OCI-LY1 (cell line): ENCODE data around the gene FCF1.

Source experiments
- H2AFZ ChIP-seq: fragments of 200-600 bp; sonication (generic), shearing (Covaris generic); 2 replicates; pipeline ENCODE4 v1.6.0; 2014; ENCODE audit warnings: antibody characterized with exemption, mild to moderate bottlenecking, low read length
- H3F3A ChIP-seq: fragments of 200-600 bp; sonication (generic), shearing (Covaris generic); 2 replicates; pipeline ENCODE4 v1.6.0; 2014; ENCODE audit warnings: mild to moderate bottlenecking, antibody characterized with exemption, low read length, moderate library complexity; ENCODE audit not compliant: insufficient read depth
- H3K27ac ChIP-seq: fragments of 200-600 bp; sonication (generic); 2 replicates; pipeline ENCODE4 v1.5.1; 2014; ENCODE audit warnings: low read length, mixed run types, mild to moderate bottlenecking, low read depth; ENCODE audit not compliant: poor library complexity, severe bottlenecking
- H3K27me3 ChIP-seq: fragments of 200-600 bp; sonication (generic); 2 replicates; pipeline ENCODE4 v1.6.0; 2014; ENCODE audit warnings: antibody characterized with exemption, mild to moderate bottlenecking, low read length, moderate library complexity; ENCODE audit not compliant: insufficient read depth
- H3K36me3 ChIP-seq: fragments of 200-600 bp; sonication (generic); 2 replicates; pipeline ENCODE4 v1.6.1; 2014; ENCODE audit warnings: mild to moderate bottlenecking, antibody characterized with exemption, low read length, moderate library complexity, mixed read lengths; ENCODE audit not compliant: insufficient read depth
- H3K4me1 ChIP-seq: fragments of 200-600 bp; sonication (generic); 2 replicates; pipeline ENCODE4 v1.5.1; 2014; ENCODE audit warnings: mild to moderate bottlenecking, low read length, moderate library complexity; ENCODE audit not compliant: insufficient read depth, severe bottlenecking
- H3K4me2 ChIP-seq: fragments of 200-600 bp; sonication (generic), shearing (Covaris generic); 2 replicates; pipeline ENCODE4 v1.6.1; 2014; ENCODE audit warnings: low read length
- H3K4me3 ChIP-seq: fragments of 200-600 bp; sonication (generic); 2 replicates; pipeline ENCODE4 v1.5.1; 2014; ENCODE audit warnings: low read length, low read depth, mild to moderate bottlenecking, mixed read lengths; ENCODE audit not compliant: poor library complexity, severe bottlenecking
- H3K79me2 ChIP-seq: fragments of 200-600 bp; shearing (Covaris generic); 2 replicates; pipeline ENCODE4 v1.6.1; 2016; ENCODE audit warnings: mixed run types, low read length, mixed read lengths; ENCODE audit not compliant: insufficient read depth
- H3K9ac ChIP-seq: fragments of 200-600 bp; sonication (generic), shearing (Covaris generic); 2 replicates; pipeline ENCODE4 v1.6.1; 2014; ENCODE audit warnings: mild to moderate bottlenecking, low read length, mixed read lengths
- H3K9me2 ChIP-seq: fragments of 200-600 bp; sonication (generic), shearing (Covaris generic); 2 replicates; pipeline ENCODE4 v1.6.1; 2014; ENCODE audit warnings: low read depth, mild to moderate bottlenecking, low read length, mixed read lengths
- H3K9me3 ChIP-seq: fragments of 200-600 bp; shearing (Covaris generic); 2 replicates; pipeline ENCODE4 v1.6.1; 2014; ENCODE audit warnings: low read length, mixed read lengths
- H4K20me1 ChIP-seq: fragments of 200-600 bp; sonication (generic), shearing (Covaris generic); 2 replicates; pipeline ENCODE4 v1.6.0; 2016; ENCODE audit warnings: mild to moderate bottlenecking, low read length; ENCODE audit not compliant: insufficient read depth
- CTCF ChIP-seq: fragments of 200-600 bp; sonication (generic), shearing (Covaris generic); IDR thresholded peaks from 2 replicates; pipeline ENCODE4 v1.5.1; 2017; ENCODE audit warnings: mild to moderate bottlenecking, antibody characterized with exemption, low read length, moderate library complexity, mixed read lengths
- EZH2 ChIP-seq: fragments of 200-600 bp; sonication (generic), shearing (Covaris generic); IDR thresholded peaks from 2 replicates; pipeline ENCODE4 v1.8.0; 2017; ENCODE audit warnings: borderline replicate concordance, mixed run types, mild to moderate bottlenecking, antibody characterized with exemption, low read length, moderate library complexity, mixed read lengths

FCF1 gene

GRCh38 chr14:74670726-74671411 lies 42.1 kb upstream of the FCF1 start:
- TF ChIP-seq EZH2, result no peak
- no peak for TF ChIP-seq CTCF
- no peak overlapping the region for H2AFZ ChIP-seq
- no peaks in the 10 kb centered on the region for H3K79me2 ChIP-seq
- H4K20me1 ChIP-seq, result no peaks in the 10 kb centered on the region
- no peaks in the 10 kb centered on the region for H3K9me3 ChIP-seq
- peaks cover 92% of the 10 kb centered on the region for H3K36me3 ChIP-seq
- no peak overlapping the region for H3K4me2 ChIP-seq
- H3K9me2 ChIP-seq, result no peaks in the 10 kb centered on the region
- H3K27me3 ChIP-seq, result no peaks in the 10 kb centered on the region
- H3F3A ChIP-seq, result no peaks in the 10 kb centered on the region
- no peak overlapping the region for H3K27ac ChIP-seq
- H3K4me3 ChIP-seq, result no peak overlapping the region
- H3K4me1 ChIP-seq, result no peaks in the 10 kb centered on the region
- no peak overlapping the region for H3K9ac ChIP-seq

DNA sequence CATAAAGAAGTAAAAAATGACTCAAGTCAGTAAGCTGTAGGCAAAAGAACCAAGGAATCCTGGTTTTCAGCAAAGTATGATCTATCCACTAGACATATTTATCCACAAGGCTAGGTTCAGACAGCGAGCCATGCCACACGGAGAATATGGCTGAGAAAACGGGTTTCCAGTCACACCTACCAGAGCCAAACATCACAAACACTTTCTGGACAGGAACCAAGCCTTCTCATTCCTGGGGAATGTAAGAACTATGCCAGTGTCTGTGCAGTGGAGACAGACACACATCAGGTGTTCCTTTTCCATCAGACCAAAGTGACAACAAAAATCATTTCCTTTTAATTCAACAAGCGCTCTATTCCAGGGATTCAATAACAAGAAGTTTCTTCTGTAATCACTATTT lies 41.2 kb upstream of the FCF1 start:
- Histone ChIP-seq H3K9ac (no peak overlapping the region), H3K36me3 (peaks cover 95% of the 10 kb centered on the region), H3K9me3 (no peaks in the 10 kb centered on the region), H3K79me2 (no peaks in the 10 kb centered on the region), H3K27me3 (no peaks in the 10 kb centered on the region), H3F3A (no peaks in the 10 kb centered on the region), H3K9me2 (no peaks in the 10 kb centered on the region), H3K4me3 (no peak overlapping the region), H4K20me1 (no peaks in the 10 kb centered on the region), H3K4me2 (no peak overlapping the region), H3K27ac (no peak overlapping the region), H3K4me1 (no peaks in the 10 kb centered on the region), H2AFZ (no peak overlapping the region)
- TF ChIP-seq EZH2 (no peak), CTCF (no peak)

DNA sequence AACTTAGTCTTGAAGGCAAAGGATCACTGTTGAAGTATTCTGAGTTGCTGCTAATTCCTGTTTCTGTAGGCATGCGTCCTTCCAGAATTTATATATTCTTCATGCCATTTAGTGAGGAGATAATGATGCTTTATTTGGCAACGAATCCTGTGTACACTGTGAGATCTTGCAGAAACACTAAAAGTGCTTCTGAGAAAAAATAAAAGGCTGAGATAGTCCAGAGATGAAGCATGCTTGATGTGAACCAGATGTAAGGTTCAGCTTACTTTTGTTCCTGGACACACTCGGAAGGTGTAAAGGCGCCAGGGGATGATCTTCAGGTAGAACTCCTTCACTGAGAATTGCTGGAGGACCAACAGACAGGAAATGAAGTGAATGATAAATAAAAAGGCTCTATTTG lies 39.2 kb upstream of the FCF1 start:
- Histone ChIP-seq H3K27ac (no peak overlapping the region), H3F3A (no peaks in the 10 kb centered on the region), H3K27me3 (no peaks in the 10 kb centered on the region), H3K79me2 (no peaks in the 10 kb centered on the region), H3K9me3 (no peaks in the 10 kb centered on the region), H3K9me2 (no peaks in the 10 kb centered on the region), H4K20me1 (no peaks in the 10 kb centered on the region), H3K4me1 (no peaks in the 10 kb centered on the region), H3K9ac (no peak overlapping the region), H2AFZ (no peak overlapping the region), H3K4me3 (no peak overlapping the region), H3K36me3 (peaks cover 75% of the 10 kb centered on the region), H3K4me2 (no peak overlapping the region)
- TF ChIP-seq CTCF, result no peak
- TF ChIP-seq EZH2, result no peak
